Spleen (tissue), 11 donors: ENCODE data around the gene PACRG. TPM values are rescaled to one million over a fixed set of nuclear protein-coding genes. Genes with fewer than 3 reads are reported as not detected.

Source experiments
- DNase-seq: peaks from one replicate; pipeline ENCODE4 v3.0.0-alpha.2; 2020
- H3K27ac ChIP-seq, 8 donors: fragments of 200-600 bp; sonication (generic) in 7 of 8; 1 replicate in 4 of 8; 2 replicates in 4 of 8; pipeline versions ENCODE4 v1.5.0 to v1.8.0; 2016 to 2021; ENCODE audit warnings: inconsistent platforms in 4 of 8, mild to moderate bottlenecking in 4 of 8, moderate library complexity in 1 of 8
- H3K27me3 ChIP-seq, 7 donors: fragments of 200-600 bp; sonication (generic) in 6 of 7; replicated peaks in 1 of 7; 1 replicate in 4 of 7; 2 replicates in 3 of 7; pipeline versions ENCODE4 v1.5.0 to v1.8.0; 2016 to 2021; ENCODE audit warnings: inconsistent platforms in 3 of 7, mild to moderate bottlenecking in 1 of 7
- H3K36me3 ChIP-seq, 6 donors: fragments of 200-600 bp; sonication (generic) in 5 of 6; 1 replicate in 4 of 6; 2 replicates in 2 of 6; pipeline versions ENCODE4 v1.5.0 to v1.8.0; 2016 to 2021; ENCODE audit warnings: inconsistent platforms in 2 of 6
- H3K4me1 ChIP-seq, 6 donors: fragments of 200-600 bp; sonication (generic) in 5 of 6; 1 replicate in 3 of 6; 2 replicates in 3 of 6; pipeline versions ENCODE4 v1.5.0 to v1.8.0; 2016 to 2021; ENCODE audit warnings: inconsistent platforms in 3 of 6
- H3K4me3 ChIP-seq, 8 donors: fragments of 200-600 bp; sonication (generic) in 7 of 8; 1 replicate in 4 of 8; 2 replicates in 4 of 8; pipeline versions ENCODE4 v1.5.0 to v1.8.0; 2016 to 2021; ENCODE audit warnings: inconsistent platforms in 4 of 8, mild to moderate bottlenecking in 4 of 8, moderate library complexity in 2 of 8
- H3K9me3 ChIP-seq, 8 donors: fragments of 200-600 bp; sonication (generic) in 7 of 8; 1 replicate in 4 of 8; 2 replicates in 4 of 8; pipeline versions ENCODE4 v1.5.0 to v1.8.0; 2016 to 2021; ENCODE audit warnings: inconsistent platforms in 4 of 8
- CTCF ChIP-seq, 11 experiments: fragments of 200-600 bp in 7 of 11; fragments of 450-650 bp in 4 of 11; sonication (generic) in 4 of 11; IDR thresholded peaks in 8 of 11; conservative IDR thresholded peaks in 3 of 11; 1 replicate in 7 of 11; 2 replicates in 4 of 11; pipeline versions ENCODE4 v1.4.0 to v1.8.0; 2016 to 2021; ENCODE audit warnings: antibody characterized with exemption in 11 of 11, inconsistent platforms in 4 of 11, mild to moderate bottlenecking in 1 of 11
- POLR2A ChIP-seq, 3 donors: fragments of 450-650 bp; IDR thresholded peaks; one replicate each; pipeline ENCODE4 v1.5.1; 2017; ENCODE audit warnings: antibody characterized with exemption in 3 of 3, mild to moderate bottlenecking in 1 of 3
- POLR2AphosphoS5 ChIP-seq, 3 donors: sonication (generic); formaldehyde crosslinking; IDR thresholded peaks; one replicate each; pipeline ENCODE4 v1.5.1; 2017; ENCODE audit warnings: antibody characterized with exemption in 3 of 3
- WGBS, 5 donors: extraction: QIAGEN DNeasy Blood & Tissue Kit in 3 of 5; methylation state at CpG; one replicate each; pipeline versions ENCODE4 v1.1.5 to v1.1.7; 2013 to 2018; 5-methylcytosine and 5-hydroxymethylcytosine counted together
- intact Hi-C: fragments of 100-400 bp; cut with DNase I; formaldehyde crosslinking; loops from one replicate; pipeline ENCODE4 v1.15.0; 2023; ENCODE audit warnings: low total_unique reads
- polyA plus RNA-seq, 3 donors: library from polyadenylated mRNA; stranded (reverse); fragments of 200-250 nt; gene quantifications; one replicate each; pipeline ENCODE4 v1.2.1, GENCODE V29; 2013
- total RNA-seq, 7 donors: library from RNA; depleted of rRNA in 3 of 7; stranded (reverse); fragments of >200 nt in 3 of 7; fragmentation: NEBNext Ultra II Directional in 4 of 7; extraction: Animal tissue kit (Norgen Biotek cat#: 25700) in 4 of 7; gene quantifications; one replicate each; pipeline versions ENCODE4 v1.1.0 to v1.2.1, GENCODE V29; 2016 to 2021
- donor health status: healthy with polysubstance abuse.
- donor health status: DM: no; HTN: no; CAD: no; lungs with moderate emphysema.
- donor health status: DM: no; HTN: no; CAD: no.
- donor health status: Bipolar disorder and iron deficiency.
- donor health status: healthy.
- donor health status: DM: no; HTN: no; CAD: no.
- donor health status: DM: yes; HTN: yes; CAD: no.

PACRG gene
- total and polyA plus RNA-seq, 10 donors, result 0.32 to 2.0 (median 1.0) TPM; not detected in 5

- H3K4me1 ChIP-seq, result peaks cover 0 to 37% (median 23%) of the 10 kb centered on the region in 6 donors
- TF ChIP-seq POLR2AphosphoS5 (IDR thresholded peaks at IDR 0.05), result peak in 2 of 3 donors; percentile 25
- no peak for TF ChIP-seq POLR2A (IDR thresholded peaks at IDR 0.05)
- no peak overlapping the region for H3K4me3 ChIP-seq
- H3K27ac ChIP-seq, result peak overlapping the region in 3 of 8 donors; percentile 13 to 84 (median 77)
- intact Hi-C loops, result no loop called here
- no peak for DNase-seq
- H3K27me3 ChIP-seq, result peaks cover 0 to 19% (median 0%) of the 10 kb centered on the region in 7 donors
- 59 to 77% (median 71%) methylated on average over 26 of the region's 26 CpGs for WGBS, 5 donors
- no peaks in the 10 kb centered on the region for H3K36me3 ChIP-seq
- H3K9me3 ChIP-seq, result no peaks in the 10 kb centered on the region
Observed at GRCh38 chr6:163333701-163334663, 606.2 kb downstream of the PACRG start.

GRCh38 chr6:163335056-163335455, 607.3 kb downstream of the PACRG start:
- peaks cover 0 to 19% (median 0%) of the 10 kb centered on the region in 7 donors for H3K27me3 ChIP-seq
- peaks cover 0 to 34% (median 23%) of the 10 kb centered on the region in 6 donors for H3K4me1 ChIP-seq
- 80 to 91% (median 87%) methylated on average over 7 of the region's 7 CpGs for WGBS, 5 donors
- H3K9me3 ChIP-seq, result no peaks in the 10 kb centered on the region
- H3K4me3 ChIP-seq, result no peak overlapping the region
- H3K36me3 ChIP-seq, result no peaks in the 10 kb centered on the region
- H3K27ac ChIP-seq, result peak overlapping the region in 6 of 8 donors; percentile 58 to 84 (median 73)
- intact Hi-C loops, result no loop called here
- TF ChIP-seq POLR2AphosphoS5 (IDR thresholded peaks at IDR 0.05) (no peak), POLR2A (IDR thresholded peaks at IDR 0.05) (no peak), CTCF (IDR thresholded peaks at IDR 0.05 in 8 of 11, conservative IDR thresholded peaks at IDR 0.05 in 3 of 11) (no peak)
- no peak for DNase-seq

DNA sequence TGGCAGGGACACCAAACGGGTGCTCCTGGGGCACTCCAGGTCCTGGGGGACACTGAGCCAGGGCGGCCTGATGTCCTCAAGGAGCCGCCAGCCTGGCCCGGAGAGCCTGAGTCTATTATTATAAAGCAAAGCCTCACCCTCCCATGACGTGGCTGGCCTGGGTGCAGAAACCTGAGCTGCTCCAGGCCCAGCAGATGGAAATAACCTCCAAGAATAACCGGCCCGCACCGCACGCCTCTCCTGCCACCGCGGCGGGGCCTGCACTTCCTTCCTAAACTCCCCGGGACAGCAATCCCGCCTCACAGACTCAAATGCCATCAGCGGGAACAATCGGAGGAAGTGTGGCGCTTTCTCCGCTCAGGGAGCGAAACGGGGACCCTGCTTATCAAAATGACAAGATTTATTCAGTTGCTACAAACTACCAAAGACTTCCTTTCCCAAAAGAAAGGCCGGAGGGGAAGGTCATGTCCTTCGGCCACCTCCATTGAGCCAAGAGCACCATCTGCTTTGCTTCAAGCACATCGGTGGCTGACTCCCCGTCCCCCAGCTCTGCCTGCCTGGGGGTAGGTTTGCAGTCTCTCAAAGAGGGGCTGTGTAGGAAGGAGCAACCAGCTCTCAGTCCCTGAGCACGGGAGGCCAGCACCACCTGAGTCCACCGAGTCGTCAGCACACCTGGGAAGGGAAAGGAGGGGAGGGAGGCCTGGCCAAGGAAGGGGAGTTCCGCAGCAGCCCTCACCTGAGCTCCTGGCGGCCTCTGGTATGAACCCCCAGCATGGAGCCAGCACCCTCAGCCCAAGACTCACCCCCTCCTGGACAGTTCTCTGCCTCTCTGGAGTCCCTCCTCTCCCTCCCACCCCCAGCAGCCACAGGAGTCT, 608.1 kb downstream of the PACRG start:
- peak overlapping the region in 6 of 8 donors; percentile 58 to 84 (median 73) for H3K27ac ChIP-seq
- no peak for DNase-seq
- H3K4me1 ChIP-seq, result peaks cover 0 to 29% (median 21%) of the 10 kb centered on the region in 6 donors
- H3K27me3 ChIP-seq, result peaks cover 0 to 19% (median 0%) of the 10 kb centered on the region in 7 donors
- H3K36me3 ChIP-seq, result no peaks in the 10 kb centered on the region
- H3K9me3 ChIP-seq, result no peaks in the 10 kb centered on the region
- no peak overlapping the region for H3K4me3 ChIP-seq
- TF ChIP-seq POLR2AphosphoS5 (IDR thresholded peaks at IDR 0.05), result peak; percentile 64 to 85 (median 75)
- no peak for TF ChIP-seq POLR2A (IDR thresholded peaks at IDR 0.05)
- TF ChIP-seq CTCF (IDR thresholded peaks at IDR 0.05 in 8 of 11, conservative IDR thresholded peaks at IDR 0.05 in 3 of 11), result peak in 1 of 11 experiments; percentile 5
- intact Hi-C loops, result no loop called here
- 22 to 32% (median 27%) methylated on average over 14 to 29 of the region's 29 CpGs for WGBS, 5 donors

DNA sequence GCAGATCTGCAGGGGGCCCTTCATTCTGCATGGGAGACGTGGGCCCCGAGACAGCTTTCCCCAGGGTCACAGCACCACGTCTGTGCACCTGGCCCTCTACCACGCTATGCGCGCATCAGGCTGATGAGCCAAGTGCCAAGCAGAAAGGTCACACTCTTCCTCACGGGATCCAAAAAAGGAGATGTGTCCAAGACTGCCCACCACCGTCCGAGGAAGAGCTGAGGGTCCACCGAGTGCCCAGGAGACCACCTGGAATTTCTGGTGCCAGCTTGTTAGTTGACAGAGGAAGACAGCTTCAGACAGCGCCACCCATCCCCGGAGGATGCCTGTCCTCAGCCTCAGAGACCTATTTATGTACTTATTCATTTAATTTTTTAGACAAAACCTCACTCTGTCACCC, 609.2 kb downstream of the PACRG start:
- no peaks in the 10 kb centered on the region for H3K36me3 ChIP-seq
- H3K4me1 ChIP-seq, result peaks cover 0 to 27% (median 20%) of the 10 kb centered on the region in 6 donors
- DNase-seq, result no peak
- no peaks in the 10 kb centered on the region for H3K9me3 ChIP-seq
- intact Hi-C loops, result no loop called here
- TF ChIP-seq CTCF (IDR thresholded peaks at IDR 0.05 in 8 of 11, conservative IDR thresholded peaks at IDR 0.05 in 3 of 11) (no peak), POLR2A (IDR thresholded peaks at IDR 0.05) (no peak), POLR2AphosphoS5 (IDR thresholded peaks at IDR 0.05) (no peak)
- peaks cover 0 to 19% (median 0%) of the 10 kb centered on the region in 7 donors for H3K27me3 ChIP-seq
- WGBS, 5 donors, result 78 to 92% (median 89%) methylated on average over 6 to 12 of the region's 12 CpGs
- no peak overlapping the region for H3K4me3 ChIP-seq
- H3K27ac ChIP-seq, result peak overlapping the region in 3 of 8 donors; percentile 72 to 84 (median 77)
